DOHH2 (cell line): ENCODE results near the gene CPSF4L.

ENCODE experiments used
- EZH2phosphoT487 ChIP-seq: fragments of 200-600 bp; sonication (generic); IDR thresholded peaks from 2 replicates; pipeline ENCODE4 v1.6.1; 2017; ENCODE audit warnings: borderline replicate concordance, mild to moderate bottlenecking, antibody characterized with exemption, low read length, moderate library complexity, mixed read lengths
- TF ChIP-seq, protein P1 (sequence below): fragments of 200-600 bp; sonication (generic); IDR thresholded peaks from one replicate; pipeline ENCODE4 v1.5.1; 2014; ENCODE audit warnings: antibody characterized with exemption, mild to moderate bottlenecking, low read depth, low read length; ENCODE audit not compliant: poor library complexity, severe bottlenecking

DNA sequence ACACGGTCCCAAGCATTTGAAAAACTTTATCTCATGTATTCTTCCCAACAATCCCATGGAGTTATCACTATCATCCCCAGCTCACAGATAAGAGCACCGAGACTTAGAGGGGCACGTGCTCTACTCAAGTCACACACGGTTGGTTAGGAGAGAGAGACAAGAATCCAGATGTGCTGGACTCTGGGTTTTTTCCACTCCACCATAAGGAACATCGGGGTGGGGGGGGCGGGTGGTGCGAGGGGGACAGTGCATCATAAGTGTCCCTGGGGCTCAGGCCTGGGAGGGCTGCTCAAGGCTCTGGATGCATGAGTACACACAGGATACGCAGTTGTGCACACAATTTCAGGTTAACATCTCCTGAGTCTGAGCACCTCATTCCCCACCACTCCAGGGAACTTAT, 42.8 kb upstream of the CPSF4L start:
- TF ChIP-seq, protein P1, sequence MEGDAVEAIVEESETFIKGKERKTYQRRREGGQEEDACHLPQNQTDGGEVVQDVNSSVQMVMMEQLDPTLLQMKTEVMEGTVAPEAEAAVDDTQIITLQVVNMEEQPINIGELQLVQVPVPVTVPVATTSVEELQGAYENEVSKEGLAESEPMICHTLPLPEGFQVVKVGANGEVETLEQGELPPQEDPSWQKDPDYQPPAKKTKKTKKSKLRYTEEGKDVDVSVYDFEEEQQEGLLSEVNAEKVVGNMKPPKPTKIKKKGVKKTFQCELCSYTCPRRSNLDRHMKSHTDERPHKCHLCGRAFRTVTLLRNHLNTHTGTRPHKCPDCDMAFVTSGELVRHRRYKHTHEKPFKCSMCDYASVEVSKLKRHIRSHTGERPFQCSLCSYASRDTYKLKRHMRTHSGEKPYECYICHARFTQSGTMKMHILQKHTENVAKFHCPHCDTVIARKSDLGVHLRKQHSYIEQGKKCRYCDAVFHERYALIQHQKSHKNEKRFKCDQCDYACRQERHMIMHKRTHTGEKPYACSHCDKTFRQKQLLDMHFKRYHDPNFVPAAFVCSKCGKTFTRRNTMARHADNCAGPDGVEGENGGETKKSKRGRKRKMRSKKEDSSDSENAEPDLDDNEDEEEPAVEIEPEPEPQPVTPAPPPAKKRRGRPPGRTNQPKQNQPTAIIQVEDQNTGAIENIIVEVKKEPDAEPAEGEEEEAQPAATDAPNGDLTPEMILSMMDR = no peak
- no peak for TF ChIP-seq EZH2phosphoT487
